ENCODE measurements around the gene CRCP.

- TF ChIP-seq, protein P1, sequence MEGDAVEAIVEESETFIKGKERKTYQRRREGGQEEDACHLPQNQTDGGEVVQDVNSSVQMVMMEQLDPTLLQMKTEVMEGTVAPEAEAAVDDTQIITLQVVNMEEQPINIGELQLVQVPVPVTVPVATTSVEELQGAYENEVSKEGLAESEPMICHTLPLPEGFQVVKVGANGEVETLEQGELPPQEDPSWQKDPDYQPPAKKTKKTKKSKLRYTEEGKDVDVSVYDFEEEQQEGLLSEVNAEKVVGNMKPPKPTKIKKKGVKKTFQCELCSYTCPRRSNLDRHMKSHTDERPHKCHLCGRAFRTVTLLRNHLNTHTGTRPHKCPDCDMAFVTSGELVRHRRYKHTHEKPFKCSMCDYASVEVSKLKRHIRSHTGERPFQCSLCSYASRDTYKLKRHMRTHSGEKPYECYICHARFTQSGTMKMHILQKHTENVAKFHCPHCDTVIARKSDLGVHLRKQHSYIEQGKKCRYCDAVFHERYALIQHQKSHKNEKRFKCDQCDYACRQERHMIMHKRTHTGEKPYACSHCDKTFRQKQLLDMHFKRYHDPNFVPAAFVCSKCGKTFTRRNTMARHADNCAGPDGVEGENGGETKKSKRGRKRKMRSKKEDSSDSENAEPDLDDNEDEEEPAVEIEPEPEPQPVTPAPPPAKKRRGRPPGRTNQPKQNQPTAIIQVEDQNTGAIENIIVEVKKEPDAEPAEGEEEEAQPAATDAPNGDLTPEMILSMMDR (IDR thresholded peaks at IDR 0.05), result no peak
- TF ChIP-seq POLR2A (IDR thresholded peaks at IDR 0.05), result no peak
Measured at GRCh38 chr7:66186991-66187390, 72.3 kb downstream of the CRCP start.

Measured in body of pancreas (tissue), 4 donors.